HG02852 (cell line): ENCODE data around the gene NRXN3.

Experiments
- ATAC-seq: cut with Tn5 transposase; IDR thresholded peaks from one replicate; pipeline ENCODE4 v1.9.1; 2021; ENCODE audit warnings: mild to moderate bottlenecking, moderate library complexity; ENCODE audit not compliant: unreplicated experiment

The NRXN3 gene

GRCh38 chr14:79037593-79037992 lies 867.4 kb downstream of the NRXN3 start:
- no peak for ATAC-seq

GRCh38 chr14:79040790-79041189 lies 870.6 kb downstream of the NRXN3 start:
- ATAC-seq = no peak

GRCh38 chr14:79043194-79043889 lies 873.2 kb downstream of the NRXN3 start:
- no peak for ATAC-seq

- ATAC-seq = no peak
These were observed 874.9 kb downstream of the NRXN3 start for GRCh38 chr14:79044894-79045624.

DNA sequence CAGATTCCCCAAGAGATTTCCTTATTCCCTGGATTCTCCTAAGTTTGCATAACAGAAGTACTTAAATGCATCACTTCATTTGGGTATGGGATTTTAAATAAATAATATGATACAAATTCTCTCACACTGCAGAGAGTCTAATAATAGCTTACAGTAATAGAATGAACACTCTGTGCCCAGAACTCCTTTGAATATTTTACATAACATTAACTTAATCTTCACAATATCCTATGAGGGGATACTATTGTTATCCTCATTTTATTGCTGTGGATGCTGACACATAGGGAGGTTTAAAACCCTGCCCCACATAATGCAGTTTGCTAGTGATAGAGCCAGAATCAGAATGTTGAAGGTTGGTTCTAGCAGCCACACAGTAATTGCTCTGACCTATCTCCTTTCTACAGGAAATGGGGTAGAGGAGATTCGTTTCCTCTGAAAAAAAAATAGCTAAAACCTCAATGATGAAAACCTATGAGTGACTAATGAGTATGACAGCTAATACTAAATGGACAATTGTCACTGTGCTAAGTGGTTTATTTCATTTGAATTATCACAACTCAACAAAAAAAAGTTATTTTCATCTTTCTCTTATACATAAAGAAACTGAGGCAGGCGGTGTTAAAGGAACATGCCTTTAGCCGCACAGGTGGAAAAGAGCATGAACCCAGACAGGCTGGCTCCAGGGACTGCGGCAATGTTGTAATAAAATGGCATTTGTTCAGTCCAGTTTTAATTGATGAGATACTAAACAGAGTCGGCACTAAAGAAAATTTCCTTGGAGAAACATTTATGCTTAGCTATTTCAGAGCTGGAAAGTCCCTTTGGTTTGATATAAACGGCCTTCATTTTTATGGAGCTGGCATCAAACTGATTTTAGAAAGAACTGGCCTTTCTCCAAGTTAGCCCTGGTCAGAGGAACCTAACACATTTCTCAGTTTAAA lies 880.9 kb downstream of the NRXN3 start:
- ATAC-seq = no peak

GRCh38 chr14:79051742-79052141 lies 881.6 kb downstream of the NRXN3 start:
- no peak for ATAC-seq

DNA sequence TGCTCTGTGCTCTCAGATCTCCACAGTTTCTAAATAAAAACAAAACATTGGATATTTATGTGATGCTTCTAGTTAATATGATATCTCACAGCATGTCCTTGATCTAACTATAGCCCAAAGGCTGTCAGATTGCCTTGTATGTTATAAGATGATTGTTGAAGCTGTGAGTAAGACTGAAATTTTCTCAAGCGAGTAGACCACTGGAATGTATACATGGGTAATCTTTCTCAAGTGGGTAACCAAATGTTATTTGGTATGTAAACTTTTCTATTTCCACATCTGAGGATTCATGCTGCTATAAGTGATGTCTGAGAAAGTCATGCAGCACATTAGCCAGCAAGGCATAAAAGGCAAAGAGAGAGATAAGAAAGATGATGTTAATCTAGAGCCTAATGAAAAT lies 886.7 kb downstream of the NRXN3 start:
- ATAC-seq = no peak

DNA sequence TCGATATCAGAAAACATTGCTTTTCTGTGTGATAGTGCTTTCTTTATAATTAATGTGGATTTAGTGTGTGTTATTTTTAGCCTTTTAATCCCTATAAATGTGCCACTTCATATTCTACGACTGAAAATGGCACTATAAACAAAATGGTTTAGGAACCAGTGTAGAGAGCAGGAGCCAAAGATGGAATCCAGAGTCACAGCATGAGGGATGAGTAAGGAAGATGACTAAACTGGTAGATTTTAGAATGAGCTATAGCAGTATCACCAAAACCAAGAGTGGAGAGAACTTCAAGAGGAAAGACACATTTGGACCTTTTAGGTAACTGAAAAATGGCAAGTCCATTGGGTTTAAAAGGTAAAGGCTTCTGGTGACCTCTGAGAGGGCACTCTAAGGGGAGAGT lies 887.2 kb downstream of the NRXN3 start:
- no peak for ATAC-seq

DNA sequence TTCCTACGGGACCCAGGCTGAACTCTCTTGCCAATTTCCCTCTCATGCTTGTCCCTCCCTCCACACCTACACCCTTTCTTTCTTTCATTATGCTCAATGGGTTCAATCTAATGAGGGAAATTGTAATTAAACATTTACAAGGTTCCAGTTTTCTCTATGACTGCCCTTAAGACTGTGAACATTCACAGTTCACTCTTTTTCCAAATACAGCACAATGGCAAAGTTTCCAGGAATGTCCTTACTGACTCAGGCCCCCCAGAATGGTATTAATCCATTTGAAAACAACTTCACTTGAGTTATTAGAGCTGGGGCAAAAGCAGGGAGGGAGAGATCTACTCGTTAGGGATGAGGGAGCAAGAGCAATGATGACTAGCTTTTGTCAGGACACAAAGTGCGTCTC lies 892.1 kb downstream of the NRXN3 start:
- no peak for ATAC-seq

DNA sequence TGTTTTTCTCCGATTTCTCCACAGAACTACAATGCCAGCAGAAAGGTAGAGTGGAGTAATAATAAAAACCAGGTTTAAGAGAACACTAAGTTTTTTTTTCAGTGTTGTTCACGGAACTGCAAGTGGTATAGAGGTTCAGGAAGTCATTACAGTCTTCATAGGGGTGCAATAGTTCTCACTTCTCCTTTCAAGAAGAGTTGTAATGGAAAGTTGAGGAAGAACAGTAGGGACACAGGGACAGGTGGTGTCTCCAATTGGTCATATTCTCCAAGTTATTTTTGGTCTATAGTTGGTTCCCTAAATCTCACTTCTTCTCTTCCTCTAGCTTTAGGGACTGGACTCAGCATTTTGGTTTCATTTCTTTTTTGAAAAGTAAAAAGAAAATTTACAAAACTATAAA lies 894.0 kb downstream of the NRXN3 start:
- no peak for ATAC-seq

GRCh38 chr14:79074510-79074909 lies 904.3 kb downstream of the NRXN3 start:
- ATAC-seq = no peak

DNA sequence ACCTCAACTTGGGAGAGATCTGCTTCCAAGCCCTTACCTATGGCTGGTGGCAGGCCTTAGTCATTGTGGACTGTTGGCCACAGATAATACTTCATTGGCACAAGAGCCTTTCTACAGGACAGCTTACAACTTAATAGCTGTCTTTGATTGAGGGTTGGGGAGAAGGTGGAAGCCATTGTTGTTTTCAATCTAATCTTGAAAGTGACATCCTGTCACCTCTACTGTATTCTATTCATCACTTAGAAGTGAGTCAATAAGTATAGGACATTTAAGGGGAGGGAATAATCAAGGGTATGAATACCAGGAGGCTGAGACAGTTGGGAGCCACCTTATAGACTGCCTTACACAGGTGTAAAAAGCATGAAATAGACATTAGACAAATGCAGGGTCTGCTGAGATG lies 906.3 kb downstream of the NRXN3 start:
- no peak for ATAC-seq

GRCh38 chr14:79077096-79077495 lies 906.9 kb downstream of the NRXN3 start:
- no peak for ATAC-seq

- no peak for ATAC-seq
These were observed 909.9 kb downstream of the NRXN3 start for GRCh38 chr14:79080040-79080439.

GRCh38 chr14:79082883-79083282 lies 912.7 kb downstream of the NRXN3 start:
- ATAC-seq = no peak

- ATAC-seq = no peak
These were observed 913.2 kb downstream of the NRXN3 start for GRCh38 chr14:79083356-79083755.

GRCh38 chr14:79084861-79085260 lies 914.7 kb downstream of the NRXN3 start:
- ATAC-seq = no peak

GRCh38 chr14:79089576-79089975 lies 919.4 kb downstream of the NRXN3 start:
- no peak for ATAC-seq

GRCh38 chr14:79090641-79091180 lies 920.5 kb downstream of the NRXN3 start:
- ATAC-seq = no peak

DNA sequence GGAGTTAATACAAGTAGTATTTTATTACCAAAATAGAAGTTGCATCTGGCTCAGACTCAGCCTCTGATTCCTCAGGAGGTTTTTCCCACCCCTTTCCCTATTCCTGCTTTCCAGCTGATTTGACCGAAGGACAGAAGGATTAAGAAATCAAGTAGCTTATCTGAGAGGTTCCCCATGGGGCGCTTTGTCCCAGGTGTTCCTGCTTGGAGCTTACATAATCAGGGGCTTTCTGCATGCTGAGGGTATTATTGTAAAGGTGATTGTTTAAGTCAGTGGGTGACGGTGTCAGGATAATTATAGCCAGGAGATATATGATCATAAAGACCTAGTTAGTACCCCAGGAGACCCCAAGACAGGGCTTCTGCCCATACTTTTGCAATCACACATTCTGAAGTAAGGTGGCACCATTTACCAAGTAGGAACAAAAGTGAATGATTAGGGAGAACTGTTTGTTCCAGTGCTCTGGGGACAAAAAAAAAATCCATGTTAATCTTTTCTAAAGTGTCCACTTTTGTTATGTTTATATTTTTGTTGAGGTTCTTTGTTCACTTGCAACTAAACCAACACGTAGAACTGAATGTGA lies 921.3 kb downstream of the NRXN3 start:
- no peak for ATAC-seq

- ATAC-seq = no peak
These were observed 923.4 kb downstream of the NRXN3 start for GRCh38 chr14:79093531-79093930.
